T-helper 2 cell treated with Interferon-gamma antibody and Interleukin-4, amounts not matched to agents 5 μg/mL and 100 μg/mL, for 36 hours (primary cell): ENCODE results near the gene CLECL1.

Source experiments
- DNase-seq: peaks from one replicate; pipeline ENCODE4 v3.0.0; 2021; ENCODE audit warnings: low spot score
- H3K27ac Mint-ChIP-seq: one replicate; pipeline ENCODE4 v1.8.0; 2021; ENCODE audit warnings: mild to moderate bottlenecking, mixed read lengths
- H3K27me3 Mint-ChIP-seq: one replicate; pipeline ENCODE4 v1.8.0; 2021; ENCODE audit warnings: low read depth, mixed read lengths
- H3K36me3 Mint-ChIP-seq: one replicate; pipeline ENCODE4 v1.8.0; 2021; ENCODE audit warnings: low read depth, mixed read lengths
- H3K4me1 Mint-ChIP-seq: one replicate; pipeline ENCODE4 v1.8.0; 2021; ENCODE audit warnings: low read depth, mixed read lengths
- H3K4me3 Mint-ChIP-seq: one replicate; pipeline ENCODE4 v1.8.0; 2022; ENCODE audit warnings: mild to moderate bottlenecking, moderate library complexity, mixed read lengths
- H3K9me3 Mint-ChIP-seq: one replicate; pipeline ENCODE4 v1.8.0; 2021; ENCODE audit warnings: mixed read lengths

Gene CLECL1

GRCh38 chr12:9756170-9756569, 23.3 kb upstream of the CLECL1 start:
- H3K4me3 Mint-ChIP-seq: peak overlapping the region; percentile 97
- H3K9me3 Mint-ChIP-seq: no peaks in the 10 kb centered on the region
- H3K36me3 Mint-ChIP-seq: peaks cover 78% of the 10 kb centered on the region
- peaks cover 55% of the 10 kb centered on the region for H3K4me1 Mint-ChIP-seq
- DNase-seq: no peak
- no peaks in the 10 kb centered on the region for H3K27me3 Mint-ChIP-seq
- H3K27ac Mint-ChIP-seq: peak overlapping the region; percentile 97

DNA sequence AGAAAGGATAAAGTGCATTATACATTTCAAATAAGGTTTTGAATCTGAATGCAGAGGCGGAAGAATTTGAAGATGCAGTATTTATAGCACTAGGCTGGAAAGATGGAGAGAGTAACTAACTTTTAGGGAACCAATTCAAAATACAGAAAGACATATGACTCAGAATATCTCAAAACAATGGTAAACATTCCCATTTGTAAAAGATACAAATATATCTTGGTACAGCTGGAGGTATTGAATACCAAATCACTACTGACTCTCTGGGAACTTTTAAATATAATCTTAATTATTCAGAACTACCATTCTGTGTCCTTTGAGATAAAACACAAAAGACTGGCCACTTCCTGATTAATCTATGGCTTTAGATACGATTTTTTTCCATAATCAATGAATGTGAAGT, 22.7 kb upstream of the CLECL1 start:
- H3K36me3 Mint-ChIP-seq: peaks cover 78% of the 10 kb centered on the region
- H3K9me3 Mint-ChIP-seq: no peaks in the 10 kb centered on the region
- H3K27ac Mint-ChIP-seq: peak overlapping the region; percentile 64
- DNase-seq: no peak
- peaks cover 53% of the 10 kb centered on the region for H3K4me1 Mint-ChIP-seq
- H3K4me3 Mint-ChIP-seq: peak overlapping the region; percentile 79
- no peaks in the 10 kb centered on the region for H3K27me3 Mint-ChIP-seq

DNA sequence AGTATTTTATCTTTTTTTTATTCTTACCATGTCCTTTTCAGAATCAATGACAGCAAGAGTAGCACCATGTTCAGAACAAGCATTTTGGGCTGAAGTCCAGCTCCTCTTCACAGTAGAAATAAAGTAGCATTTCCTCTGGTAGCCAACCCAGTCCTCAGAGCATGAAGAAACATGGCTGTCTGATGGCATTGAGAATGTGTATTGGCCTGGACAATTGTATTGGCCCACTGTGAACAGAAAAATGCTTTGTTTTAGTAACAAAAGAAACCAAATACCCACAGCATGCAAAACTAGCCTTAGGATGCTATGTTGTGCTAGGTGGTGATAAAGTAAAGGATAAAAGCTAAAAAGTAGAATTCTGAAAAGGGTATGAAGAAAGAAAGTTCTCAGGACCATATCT, 22.1 kb upstream of the CLECL1 start:
- peaks cover 75% of the 10 kb centered on the region for H3K36me3 Mint-ChIP-seq
- H3K4me3 Mint-ChIP-seq: peak overlapping the region; percentile 79
- peaks cover 56% of the 10 kb centered on the region for H3K4me1 Mint-ChIP-seq

DNA sequence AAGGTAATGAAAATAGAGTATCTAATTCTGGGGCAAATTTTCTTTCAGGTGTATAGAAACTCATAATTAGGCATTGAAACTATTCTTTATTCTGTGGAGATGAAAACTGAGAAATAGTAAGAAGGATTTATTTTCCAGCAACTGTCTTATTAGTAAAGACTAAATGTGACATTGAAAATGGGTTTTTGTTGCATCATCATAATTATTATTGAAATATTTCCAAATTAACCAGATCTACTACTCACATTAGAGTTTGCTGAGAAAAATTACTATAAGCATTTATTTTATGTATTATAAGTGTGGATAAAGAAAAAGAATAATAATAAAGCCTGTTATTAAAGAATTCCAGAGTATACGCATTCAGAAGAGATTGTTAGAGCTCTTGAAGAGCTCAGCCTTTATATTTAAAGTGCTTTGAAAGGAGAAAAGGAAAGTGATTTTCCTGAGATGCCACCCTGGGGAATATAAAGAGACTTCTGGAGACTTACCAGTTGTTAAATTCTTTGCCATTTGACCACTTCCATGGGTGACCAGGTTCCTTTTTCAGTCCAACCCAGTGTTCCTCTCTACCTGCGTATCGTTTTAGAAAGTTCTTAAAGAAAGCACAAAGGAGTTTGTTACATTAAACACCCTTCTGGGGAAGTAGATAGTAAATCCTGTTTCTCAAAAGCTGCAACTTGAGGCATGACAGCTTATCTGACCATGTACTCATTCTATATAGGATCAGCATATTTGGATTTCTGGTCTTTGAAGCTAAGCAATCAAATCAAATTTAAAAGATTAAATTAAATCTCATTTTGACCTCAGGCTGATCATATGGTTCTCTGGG, 21.4 kb upstream of the CLECL1 start:
- no peak for DNase-seq
- no peaks in the 10 kb centered on the region for H3K27me3 Mint-ChIP-seq
- peak overlapping the region; percentile 66 for H3K27ac Mint-ChIP-seq
- H3K9me3 Mint-ChIP-seq: no peaks in the 10 kb centered on the region
- H3K4me3 Mint-ChIP-seq: peak overlapping the region; percentile 79
- peaks cover 56% of the 10 kb centered on the region for H3K4me1 Mint-ChIP-seq
- peaks cover 69% of the 10 kb centered on the region for H3K36me3 Mint-ChIP-seq

More for the DNA sequence above, 22.1 kb upstream of the CLECL1 start:
- no peaks in the 10 kb centered on the region for H3K27me3 Mint-ChIP-seq
- H3K27ac Mint-ChIP-seq: peak overlapping the region; percentile 64
- H3K9me3 Mint-ChIP-seq: no peaks in the 10 kb centered on the region
- no peak for DNase-seq

- H3K4me1 Mint-ChIP-seq: peaks cover 59% of the 10 kb centered on the region
- H3K4me3 Mint-ChIP-seq: peak overlapping the region; percentile 47
- no peak for DNase-seq
- no peaks in the 10 kb centered on the region for H3K9me3 Mint-ChIP-seq
- H3K36me3 Mint-ChIP-seq: peaks cover 62% of the 10 kb centered on the region
- H3K27me3 Mint-ChIP-seq: no peaks in the 10 kb centered on the region
- H3K27ac Mint-ChIP-seq: peak overlapping the region; percentile 40
These were observed 20.6 kb upstream of the CLECL1 start for GRCh38 chr12:9753498-9753897.

DNA sequence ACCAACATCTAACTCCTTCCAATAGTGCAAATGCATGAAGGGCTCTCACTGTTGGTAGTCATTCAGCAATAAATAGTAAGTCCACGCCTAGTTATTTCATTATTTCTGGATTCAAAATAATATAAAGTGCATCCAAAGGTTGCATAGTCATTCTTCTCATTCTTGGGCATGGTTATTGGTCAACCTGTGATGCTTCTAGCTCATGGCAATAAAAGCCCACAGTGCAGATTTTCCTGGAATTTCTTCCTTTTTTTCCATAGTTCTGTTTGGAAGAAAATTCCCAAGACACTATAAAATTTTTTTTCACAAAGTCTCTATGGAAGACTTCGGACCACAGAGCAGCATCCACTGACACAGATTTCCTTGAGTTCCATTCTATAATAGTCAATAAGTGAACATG, 20.2 kb upstream of the CLECL1 start:
- H3K27me3 Mint-ChIP-seq: no peaks in the 10 kb centered on the region
- H3K4me1 Mint-ChIP-seq: peaks cover 59% of the 10 kb centered on the region
- H3K4me3 Mint-ChIP-seq: peak overlapping the region; percentile 47
- no peak for DNase-seq
- peak overlapping the region; percentile 28 for H3K27ac Mint-ChIP-seq
- H3K9me3 Mint-ChIP-seq: no peaks in the 10 kb centered on the region
- H3K36me3 Mint-ChIP-seq: peaks cover 58% of the 10 kb centered on the region

- Mint-ChIP-seq H3K36me3 (peaks cover 50% of the 10 kb centered on the region), H3K4me1 (peaks cover 57% of the 10 kb centered on the region), H3K9me3 (no peaks in the 10 kb centered on the region), H3K4me3 (peak overlapping the region; percentile 53), H3K27ac (peak overlapping the region; percentile 64), H3K27me3 (no peaks in the 10 kb centered on the region)
- DNase-seq: no peak
These were observed 19.4 kb upstream of the CLECL1 start for GRCh38 chr12:9752145-9752933.

GRCh38 chr12:9751204-9752144, 18.6 kb upstream of the CLECL1 start:
- peak overlapping the region; percentile 64 for H3K27ac Mint-ChIP-seq
- H3K4me3 Mint-ChIP-seq: peak overlapping the region; percentile 47
- H3K9me3 Mint-ChIP-seq: no peaks in the 10 kb centered on the region
- H3K4me1 Mint-ChIP-seq: peaks cover 53% of the 10 kb centered on the region
- H3K27me3 Mint-ChIP-seq: no peaks in the 10 kb centered on the region
- DNase-seq: no peak
- peaks cover 43% of the 10 kb centered on the region for H3K36me3 Mint-ChIP-seq

- H3K4me3 Mint-ChIP-seq: peak overlapping the region; percentile 43
- DNase-seq: peak; percentile 56
- H3K27ac Mint-ChIP-seq: peak overlapping the region; percentile 71
- no peaks in the 10 kb centered on the region for H3K27me3 Mint-ChIP-seq
- H3K36me3 Mint-ChIP-seq: peaks cover 35% of the 10 kb centered on the region
- peaks cover 47% of the 10 kb centered on the region for H3K4me1 Mint-ChIP-seq
- no peaks in the 10 kb centered on the region for H3K9me3 Mint-ChIP-seq
These were observed 17.6 kb upstream of the CLECL1 start for GRCh38 chr12:9750276-9751203.

DNA sequence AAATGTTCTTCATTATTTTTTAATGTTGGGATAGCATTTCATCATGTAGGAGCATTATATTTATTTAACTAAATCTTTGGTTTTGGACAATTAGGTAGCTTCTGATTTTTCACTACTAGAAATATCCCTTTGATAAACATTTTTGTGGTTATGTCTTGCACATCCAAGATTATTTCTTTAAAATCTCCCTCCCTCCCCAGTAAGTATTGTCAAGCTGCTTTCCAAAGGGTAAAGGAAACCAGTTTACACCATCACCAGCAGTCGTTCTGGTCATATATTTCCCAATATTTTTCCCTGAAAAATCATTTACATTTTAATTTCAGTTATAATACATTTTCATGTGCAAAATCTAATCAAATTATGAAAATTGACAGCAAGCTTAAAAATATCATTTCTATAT, 16.7 kb upstream of the CLECL1 start:
- peaks cover 45% of the 10 kb centered on the region for H3K4me1 Mint-ChIP-seq
- no peak overlapping the region for H3K27ac Mint-ChIP-seq
- no peaks in the 10 kb centered on the region for H3K9me3 Mint-ChIP-seq
- H3K36me3 Mint-ChIP-seq: peaks cover 26% of the 10 kb centered on the region
- no peak overlapping the region for H3K4me3 Mint-ChIP-seq
- DNase-seq: no peak
- H3K27me3 Mint-ChIP-seq: no peaks in the 10 kb centered on the region

DNA sequence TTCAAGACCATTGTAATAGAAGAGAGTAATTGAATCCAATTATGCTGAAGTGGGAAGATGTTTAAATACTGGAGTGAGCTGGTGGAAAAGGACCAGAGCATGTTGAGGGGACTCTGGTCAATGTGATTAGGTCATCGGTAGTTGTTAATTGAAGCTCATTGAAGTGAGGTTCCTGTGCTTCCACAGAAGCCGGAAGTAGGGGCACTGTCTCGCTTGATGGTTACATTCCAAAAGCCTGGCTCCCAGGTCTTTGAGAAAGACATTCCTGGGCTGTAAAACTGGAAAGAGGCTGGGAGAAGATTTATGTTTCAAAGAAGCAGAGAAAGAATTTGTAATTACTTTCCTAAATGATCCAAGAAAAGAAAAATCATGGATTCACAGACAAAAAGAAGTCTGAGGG, 12.3 kb upstream of the CLECL1 start:
- Mint-ChIP-seq H3K27ac (no peak overlapping the region), H3K9me3 (peaks cover 5% of the 10 kb centered on the region), H3K27me3 (no peaks in the 10 kb centered on the region), H3K4me3 (no peak overlapping the region), H3K4me1 (peaks cover 41% of the 10 kb centered on the region), H3K36me3 (peaks cover 5% of the 10 kb centered on the region)
- DNase-seq: no peak

GRCh38 chr12:9742661-9743060, 9.8 kb upstream of the CLECL1 start:
- Mint-ChIP-seq H3K27ac (peak overlapping the region; percentile 97), H3K4me1 (peaks cover 51% of the 10 kb centered on the region), H3K27me3 (no peaks in the 10 kb centered on the region), H3K9me3 (peaks cover 17% of the 10 kb centered on the region), H3K4me3 (peak overlapping the region; percentile 85), H3K36me3 (peaks cover 13% of the 10 kb centered on the region)
- DNase-seq: no peak

DNA sequence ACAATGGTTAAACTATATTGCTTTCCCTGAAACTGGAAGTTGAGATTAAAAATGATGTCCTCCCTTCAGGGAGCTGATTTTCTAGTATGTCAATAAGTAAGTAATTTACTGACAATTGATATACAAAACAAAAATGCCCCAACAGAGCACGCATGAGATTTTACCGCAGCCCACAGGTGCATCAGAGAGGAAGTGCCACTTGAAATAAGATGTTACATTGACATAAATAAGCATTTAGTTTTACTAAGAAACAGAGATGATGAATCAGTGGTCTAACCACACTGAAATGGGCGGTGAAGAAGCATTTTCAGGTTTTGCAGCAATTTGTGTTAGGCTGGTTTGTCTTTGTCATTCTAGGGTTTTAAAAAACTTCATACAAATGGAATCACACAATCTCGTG, 8.8 kb upstream of the CLECL1 start:
- Mint-ChIP-seq H3K4me1 (peaks cover 55% of the 10 kb centered on the region), H3K4me3 (peak overlapping the region; percentile 72), H3K27me3 (no peaks in the 10 kb centered on the region), H3K9me3 (peaks cover 17% of the 10 kb centered on the region), H3K36me3 (peaks cover 13% of the 10 kb centered on the region), H3K27ac (peak overlapping the region; percentile 97)
- DNase-seq: peak; percentile 84
